Lower lobe of right lung (tissue), 2 donors: ENCODE measurements around the gene FAM124A. TPM values are rescaled to one million over a fixed set of nuclear protein-coding genes. Genes with fewer than 3 reads are reported as not detected.
A peak's percentile ranks its signal among the peaks of the same experiment; 100 is the strongest.

ENCODE experiments used
- ATAC-seq, 2 donors: fragments of 200-7000 bp; cut with Tn5 transposase; one replicate each; pipeline ENCODE4 v1.9.1; 2020 to 2022; ENCODE audit warnings: mild to moderate bottlenecking in 2 of 2, moderate library complexity in 2 of 2
- DNase-seq: peaks from one replicate; pipeline ENCODE4 v3.0.0-alpha.2; 2020
- H3K27ac ChIP-seq: fragments of 200-600 bp; one replicate; pipeline ENCODE4 v1.8.0; 2022
- H3K27me3 ChIP-seq: fragments of 200-600 bp; one replicate; pipeline ENCODE4 v1.8.0; 2022; ENCODE audit warnings: low read depth
- H3K36me3 ChIP-seq: fragments of 200-600 bp; one replicate; pipeline ENCODE4 v1.8.0; 2022; ENCODE audit warnings: mild to moderate bottlenecking
- H3K4me1 ChIP-seq: fragments of 200-600 bp; one replicate; pipeline ENCODE4 v1.8.0; 2022
- H3K4me3 ChIP-seq: fragments of 200-600 bp; one replicate; pipeline ENCODE4 v1.8.0; 2022; ENCODE audit warnings: mild to moderate bottlenecking
- H3K9me3 ChIP-seq: fragments of 200-600 bp; one replicate; pipeline ENCODE4 v1.8.0; 2022
- CTCF ChIP-seq: fragments of 200-600 bp; IDR thresholded peaks from one replicate; pipeline ENCODE4 v1.8.0; 2022; ENCODE audit warnings: antibody characterized with exemption, mild to moderate bottlenecking
- intact Hi-C: fragments of 100-400 bp; cut with DNase I; formaldehyde crosslinking; loops from one replicate; pipeline ENCODE4 v1.11.0; 2022
- total RNA-seq: library from RNA; stranded (reverse); fragmentation: NEBNext Ultra II Directional; extraction: Animal tissue kit (Norgen Biotek cat#: 25700); gene quantifications from one replicate; pipeline ENCODE4 v1.2.1, GENCODE V29; 2021
- donor health status: DM: no; HTN: yes; CAD: no; lungs with severe emphysema.

The FAM124A gene
- total RNA-seq, 1 donor from 2014 or later, result 4.1 TPM

GRCh38 chr13:51240958-51241357 lies 18.8 kb downstream of the FAM124A start:
- ATAC-seq, result peak in 1 of 2 donors; percentile 41
- Histone ChIP-seq H3K27ac (no peak overlapping the region), H3K9me3 (no peaks in the 10 kb centered on the region), H3K4me3 (no peak overlapping the region), H3K4me1 (peaks cover 11% of the 10 kb centered on the region), H3K36me3 (no peaks in the 10 kb centered on the region), H3K27me3 (no peaks in the 10 kb centered on the region)
- TF ChIP-seq CTCF, result no peak
- intact Hi-C loops, result no loop called here
- DNase-seq, result no peak

GRCh38 chr13:51241720-51242119 lies 19.5 kb downstream of the FAM124A start:
- DNase-seq, result no peak
- intact Hi-C loops, result no loop called here
- Histone ChIP-seq H3K27ac (no peak overlapping the region), H3K36me3 (no peaks in the 10 kb centered on the region), H3K27me3 (no peaks in the 10 kb centered on the region), H3K4me3 (no peak overlapping the region), H3K9me3 (no peaks in the 10 kb centered on the region), H3K4me1 (peaks cover 10% of the 10 kb centered on the region)
- peak; percentile 54 to 70 for ATAC-seq
- no peak for TF ChIP-seq CTCF

DNA sequence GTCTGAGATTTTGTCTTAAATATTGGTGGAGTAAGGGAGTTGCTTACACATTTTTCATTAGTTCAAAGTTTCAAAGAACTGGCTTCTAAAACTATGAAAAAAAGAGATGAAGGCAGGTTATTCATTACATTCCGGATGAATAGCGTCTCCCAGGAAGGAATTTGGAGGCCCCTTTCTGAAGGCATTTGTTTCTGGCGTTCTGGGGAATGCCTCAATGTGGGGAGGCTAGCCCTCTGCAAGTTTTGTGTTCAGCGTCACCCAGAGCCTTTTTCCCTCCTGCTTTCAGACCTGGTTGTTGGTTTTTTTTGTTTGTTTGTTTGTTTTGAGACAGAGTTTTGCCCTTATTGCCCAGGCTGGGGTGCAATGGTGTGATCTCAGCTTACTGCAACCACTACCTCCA lies 21.0 kb downstream of the FAM124A start:
- no peak for TF ChIP-seq CTCF
- intact Hi-C loops, result no loop called here
- DNase-seq, result no peak
- H3K9me3 ChIP-seq, result no peaks in the 10 kb centered on the region
- peaks cover 14% of the 10 kb centered on the region for H3K4me1 ChIP-seq
- no peaks in the 10 kb centered on the region for H3K27me3 ChIP-seq
- ATAC-seq, result no peak
- H3K27ac ChIP-seq, result no peak overlapping the region
- H3K36me3 ChIP-seq, result no peaks in the 10 kb centered on the region
- no peak overlapping the region for H3K4me3 ChIP-seq

- ATAC-seq, result no peak
- H3K9me3 ChIP-seq, result no peaks in the 10 kb centered on the region
- H3K4me1 ChIP-seq, result peaks cover 14% of the 10 kb centered on the region
- H3K27me3 ChIP-seq, result no peaks in the 10 kb centered on the region
- intact Hi-C loops, result no loop called here
- H3K36me3 ChIP-seq, result no peaks in the 10 kb centered on the region
- DNase-seq, result no peak
- H3K4me3 ChIP-seq, result no peak overlapping the region
- no peak for TF ChIP-seq CTCF
- no peak overlapping the region for H3K27ac ChIP-seq
These were observed 21.6 kb downstream of the FAM124A start for GRCh38 chr13:51243832-51244231.

DNA sequence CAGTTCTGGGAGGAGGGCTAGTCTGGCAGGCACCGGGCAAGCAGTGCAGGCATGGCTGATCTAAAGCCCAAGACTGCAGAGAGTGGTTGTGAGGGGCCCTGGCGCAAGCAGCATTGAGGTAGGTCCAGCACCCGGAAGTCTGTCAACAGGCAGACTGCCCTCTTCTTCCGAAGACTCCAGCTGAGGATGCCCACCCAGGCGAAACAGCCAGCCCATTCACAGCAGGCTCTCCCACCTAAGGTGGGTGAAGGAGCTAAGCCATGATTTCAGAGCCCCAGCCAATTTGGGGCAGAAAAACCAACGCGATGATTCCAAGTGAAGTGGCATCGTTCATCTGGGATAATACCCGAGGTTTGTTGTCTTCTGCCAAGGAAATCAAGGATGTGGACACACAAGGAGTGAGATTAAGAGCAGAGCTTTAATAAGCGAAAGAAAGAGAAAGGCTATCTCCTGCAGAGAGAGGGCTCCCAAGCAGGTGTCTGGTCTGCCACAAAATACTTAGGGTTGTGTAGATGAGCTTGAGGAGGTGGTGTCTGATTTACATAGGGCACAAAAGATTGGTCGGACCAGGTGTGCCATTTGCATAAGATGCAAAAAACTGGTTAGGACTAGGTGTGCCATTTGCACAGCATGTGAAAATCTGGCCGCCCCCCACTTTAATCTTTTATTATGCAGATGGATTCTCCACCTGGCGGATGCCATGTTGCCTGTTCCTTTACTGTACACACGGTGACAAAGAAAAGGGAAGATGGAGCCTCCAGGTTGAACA lies 22.6 kb downstream of the FAM124A start:
- no peaks in the 10 kb centered on the region for H3K27me3 ChIP-seq
- ATAC-seq (no peak), DNase-seq (no peak)
- TF ChIP-seq CTCF, result no peak
- no peaks in the 10 kb centered on the region for H3K36me3 ChIP-seq
- H3K4me1 ChIP-seq, result peaks cover 14% of the 10 kb centered on the region
- no peak overlapping the region for H3K4me3 ChIP-seq
- intact Hi-C loops, result no loop called here
- H3K27ac ChIP-seq, result no peak overlapping the region
- H3K9me3 ChIP-seq, result no peaks in the 10 kb centered on the region
